PC-3 (cell line): ENCODE results near the gene C6orf136. TPM values are rescaled to one million over a fixed set of nuclear protein-coding genes. Genes with fewer than 3 reads are reported as not detected.
A peak's percentile ranks its signal among the peaks of the same experiment; 100 is the strongest.

Experiments
- ATAC-seq: fragments of 200-7000 bp; cut with Tn5 transposase; 2 replicates; pipeline ENCODE4 v1.9.1; 2020; ENCODE audit warnings: mild to moderate bottlenecking, moderate library complexity
- BruUV-seq: library from RNA; stranded (reverse); fragments of 400-500 nt; replicated peaks from 2 replicates; lab custom pipeline; 2021; lab: Mats Ljungman, UMichigan
- CTCF ChIA-PET: fragments of 300-600 bp; sonication (Branson Sonifier 250); formaldehyde crosslinking; loops from one replicate; lab custom pipeline; 2022; ENCODE audit warnings: antibody characterized with exemption; lab: Charles Lee
- POLR2A ChIA-PET: fragments of 300-600 bp; sonication (Branson Sonifier 250); formaldehyde crosslinking; loops from one replicate; lab custom pipeline; 2022; ENCODE audit warnings: antibody characterized with exemption; ENCODE audit not compliant: unreplicated experiment; lab: Charles Lee
- DNase-seq: peaks from one replicate; pipeline ENCODE4 v3.0.0-alpha.2; 2015
- H2AFZ ChIP-seq: fragments of 300-600 bp; sonication (generic); 2 replicates; pipeline ENCODE4 v1.6.0; 2016; ENCODE audit warnings: antibody characterized with exemption, low read length
- H3F3A ChIP-seq: fragments of 300-600 bp; sonication (generic); one replicate; pipeline ENCODE4 v1.6.0; 2017; ENCODE audit warnings: antibody characterized with exemption, low read length, control low read depth, mild to moderate bottlenecking; ENCODE audit not compliant: unreplicated experiment
- H3K27ac ChIP-seq: fragments of 300-600 bp; sonication (generic); 2 replicates; pipeline ENCODE4 v1.5.1; 2016; ENCODE audit warnings: mild to moderate bottlenecking, low read length
- H3K27me3 ChIP-seq: fragments of 300-600 bp; sonication (generic); 2 replicates; pipeline ENCODE4 v1.6.1; 2016; ENCODE audit warnings: low read length, mixed read lengths
- H3K36me3 ChIP-seq: fragments of 300-600 bp; sonication (generic); 2 replicates; pipeline ENCODE4 v1.6.1; 2016; ENCODE audit warnings: low read depth, mixed run types, low read length, mixed read lengths
- H3K4me1 ChIP-seq: fragments of 300-600 bp; sonication (generic); 2 replicates; pipeline ENCODE4 v1.5.1; 2016; ENCODE audit warnings: low read length; ENCODE audit not compliant: insufficient read depth
- H3K4me2 ChIP-seq: fragments of 300-600 bp; sonication (generic); 2 replicates; pipeline ENCODE4 v1.6.0; 2016; ENCODE audit warnings: low read length
- H3K4me3 ChIP-seq: fragments of 300-600 bp; sonication (generic); 2 replicates; pipeline ENCODE4 v1.5.1; 2016; ENCODE audit warnings: mild to moderate bottlenecking, low read length, mixed read lengths
- H3K79me2 ChIP-seq: fragments of 300-600 bp; sonication (generic); 2 replicates; pipeline ENCODE4 v1.6.1; 2017; ENCODE audit warnings: low read length, mixed read lengths
- H3K9ac ChIP-seq: fragments of 300-600 bp; sonication (generic); 2 replicates; pipeline ENCODE4 v1.6.0; 2016; ENCODE audit warnings: mild to moderate bottlenecking, low read length
- H3K9me2 ChIP-seq: fragments of 300-600 bp; sonication (generic); replicated peaks from 2 replicates; pipeline ENCODE4 v1.6.1; 2016; ENCODE audit warnings: mixed run types, low read length, mixed read lengths
- H3K9me3 ChIP-seq: fragments of 300-600 bp; sonication (generic); 2 replicates; pipeline ENCODE4 v1.6.1; 2016; ENCODE audit warnings: low read length, mixed read lengths
- H4K20me1 ChIP-seq: fragments of 300-600 bp; sonication (generic); 2 replicates; pipeline ENCODE4 v1.6.1; 2016; ENCODE audit warnings: low read length, mixed read lengths
- CTCF ChIP-seq: fragments of 300-600 bp; sonication (generic); conservative IDR thresholded peaks from 2 replicates; pipeline ENCODE4 v1.5.1; 2017; ENCODE audit warnings: antibody characterized with exemption, low read depth, mild to moderate bottlenecking, low read length
- EZH2 ChIP-seq: fragments of 300-600 bp; sonication (generic); IDR thresholded peaks from one replicate; pipeline ENCODE4 v1.6.1; 2017; ENCODE audit warnings: antibody characterized with exemption, mild to moderate bottlenecking, low read length; ENCODE audit not compliant: unreplicated experiment
- EZH2phosphoT487 ChIP-seq: fragments of 300-600 bp; sonication (generic); IDR thresholded peaks from 2 replicates; pipeline ENCODE4 v1.6.1; 2018; ENCODE audit warnings: mild to moderate bottlenecking, antibody characterized with exemption, low read length, borderline replicate concordance
- intact Hi-C: fragments of 100-400 bp; cut with micrococcal nuclease; formaldehyde crosslinking; loops from 2 replicates; pipeline ENCODE4 v1.9.0; 2023
- total RNA-seq: library from RNA; depleted of rRNA; stranded (reverse); fragments of >200 nt; gene quantifications from 2 replicates; pipeline ENCODE4 v1.2.3, GENCODE V29; 2014

C6orf136 gene
- total RNA-seq, 1 experiment from 2014 or later: 18.7 TPM

GRCh38 chr6:30618270-30618797 lies 28.6 kb upstream of the C6orf136 start:
- Histone ChIP-seq H3K79me2 (peaks cover 52% of the 10 kb centered on the region), H3F3A (peaks cover 25% of the 10 kb centered on the region), H3K4me3 (peak overlapping the region; percentile 78), H4K20me1 (peaks cover 22% of the 10 kb centered on the region), H2AFZ (peak overlapping the region; percentile 82), H3K27me3 (no peaks in the 10 kb centered on the region), H3K4me1 (peaks cover 31% of the 10 kb centered on the region), H3K27ac (peak overlapping the region; percentile 92), H3K36me3 (peaks cover 22% of the 10 kb centered on the region), H3K9me3 (no peaks in the 10 kb centered on the region), H3K4me2 (peak overlapping the region; percentile 90), H3K9me2 (no peaks in the 10 kb centered on the region), H3K9ac (peak overlapping the region; percentile 99)
- ATAC-seq: no peak
- BruUV-seq: no TSS peak
- ChIA-PET POLR2A (interaction anchor here (0.5 to 0.9 kb wide), 2 partner anchors 69 to 99 kb away, joined by 3 to 4 read pairs; partner anchors contain the start of gene MDC1), CTCF (interaction anchor here (0.9 kb wide), 1 partner anchor 54 kb away, joined by 3 read pairs; the partner anchor contains the start of gene DHX16)
- peak; percentile 24 for DNase-seq
- intact Hi-C loops: no loop called here
- TF ChIP-seq EZH2phosphoT487 (no peak), EZH2 (no peak), CTCF (no peak)

DNA sequence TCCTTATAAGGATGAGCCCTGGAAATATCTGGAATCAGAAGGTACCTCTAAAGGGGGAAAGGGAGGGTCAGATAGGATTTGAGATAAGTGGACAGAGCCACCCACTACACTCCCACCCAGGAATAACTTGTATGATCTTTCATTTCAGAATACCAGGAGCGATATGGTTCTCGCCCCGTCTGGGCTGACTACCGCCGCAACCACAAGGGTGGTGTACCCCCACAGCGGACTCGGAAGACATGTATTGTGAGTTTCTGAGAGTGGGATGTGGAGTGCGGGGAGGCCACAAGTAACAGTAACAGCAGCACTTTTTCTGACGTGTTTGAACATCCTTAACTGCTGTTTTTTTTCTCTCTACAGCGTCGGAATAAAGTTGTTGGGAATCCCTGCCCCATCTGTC lies 27.4 kb upstream of the C6orf136 start:
- Histone ChIP-seq H3K27me3 (no peaks in the 10 kb centered on the region), H3K9me3 (no peaks in the 10 kb centered on the region), H3K4me1 (peaks cover 19% of the 10 kb centered on the region), H3K4me2 (no peak overlapping the region), H3K9me2 (no peaks in the 10 kb centered on the region), H4K20me1 (peaks cover 10% of the 10 kb centered on the region), H3K4me3 (no peak overlapping the region), H3K9ac (no peak overlapping the region), H3F3A (peaks cover 19% of the 10 kb centered on the region), H3K27ac (no peak overlapping the region), H3K36me3 (peaks cover 26% of the 10 kb centered on the region), H3K79me2 (peaks cover 42% of the 10 kb centered on the region), H2AFZ (no peak overlapping the region)
- TF ChIP-seq EZH2phosphoT487 (no peak), CTCF (no peak), EZH2 (no peak)
- DNase-seq (no peak), ATAC-seq (no peak)
- ChIA-PET POLR2A (no interaction called here), CTCF (no interaction called here)
- intact Hi-C loops: no loop called here
- no TSS peak for BruUV-seq

GRCh38 chr6:30625511-30625910 lies 21.4 kb upstream of the C6orf136 start:
- Histone ChIP-seq H3K79me2 (no peaks in the 10 kb centered on the region), H3K4me2 (no peak overlapping the region), H3K4me3 (no peak overlapping the region), H3K4me1 (no peaks in the 10 kb centered on the region), H3K9me3 (no peaks in the 10 kb centered on the region), H3K9me2 (no peaks in the 10 kb centered on the region), H3K9ac (no peak overlapping the region), H4K20me1 (no peaks in the 10 kb centered on the region), H2AFZ (no peak overlapping the region), H3K27me3 (no peaks in the 10 kb centered on the region), H3K36me3 (peaks cover 27% of the 10 kb centered on the region), H3K27ac (no peak overlapping the region), H3F3A (no peaks in the 10 kb centered on the region)
- TF ChIP-seq CTCF (no peak), EZH2phosphoT487 (no peak), EZH2 (no peak)
- BruUV-seq: no TSS peak
- intact Hi-C loops: no loop called here
- POLR2A ChIA-PET: interaction anchor here (0.7 kb wide), 1 partner anchor 16 kb away, joined by 3 read pairs; no protein-coding TSS in a partner anchor
- CTCF ChIA-PET: no interaction called here
- DNase-seq (no peak), ATAC-seq (no peak)
